C4-2B (cell line): ENCODE measurements around the gene GJA3.

Experiments used
- CTCF ChIP-seq: fragments of 450-650 bp; conservative IDR thresholded peaks from 2 replicates; pipeline ENCODE4 v1.5.1; 2017; ENCODE audit warnings: mild to moderate bottlenecking
- ZFX ChIP-seq: fragments of 450-650 bp; IDR thresholded peaks from 2 replicates; pipeline ENCODE4 v1.6.1; 2017

GRCh38 chr13:20161951-20162300 lies 1.1 kb upstream of the GJA3 start:
- TF ChIP-seq CTCF, result no peak
- no peak for TF ChIP-seq ZFX
